GM21529 (cell line): ENCODE measurements around the gene LRFN3.
A peak's percentile ranks its signal among the peaks of the same experiment; 100 is the strongest.
"Not testable (repeated sequence)": the region's sequence is repeated elsewhere in the genome, so short reads cannot be mapped to it uniquely, and the experiment has no call there.

ENCODE experiments used
- ATAC-seq: cut with Tn5 transposase; IDR thresholded peaks from one replicate; pipeline ENCODE4 v1.9.1; 2021; ENCODE audit not compliant: unreplicated experiment

The LRFN3 gene

GRCh38 chr19:35935911-35936737, at the start of gene LRFN3:
Gene LRFN3, plus strand, starts transcription at chr19:35936374. Its CDS starts 3,052 bp downstream, at chr19:35939426.
- ATAC-seq, result no peak

GRCh38 chr19:35887197-35887596, 49.0 kb upstream of the LRFN3 start:
- no peak for ATAC-seq

- ATAC-seq, result no peak
Observed at GRCh38 chr19:35888398-35888797, 47.8 kb upstream of the LRFN3 start.

GRCh38 chr19:35889370-35890112, 46.6 kb upstream of the LRFN3 start:
- ATAC-seq, result no peak

GRCh38 chr19:35890113-35890650, 46.0 kb upstream of the LRFN3 start:
- ATAC-seq, result no peak

- ATAC-seq, result not testable (repeated sequence)
Observed at GRCh38 chr19:35891819-35892218, 44.4 kb upstream of the LRFN3 start.

GRCh38 chr19:35894342-35894741, 41.8 kb upstream of the LRFN3 start:
- ATAC-seq, result no peak

- no peak for ATAC-seq
Observed at GRCh38 chr19:35895911-35896642, 40.1 kb upstream of the LRFN3 start.

GRCh38 chr19:35896643-35897040, 39.5 kb upstream of the LRFN3 start:
- no peak for ATAC-seq

- no peak for ATAC-seq
Observed at GRCh38 chr19:35897706-35898451, 38.3 kb upstream of the LRFN3 start.

GRCh38 chr19:35898499-35898809, 37.7 kb upstream of the LRFN3 start:
- no peak for ATAC-seq

GRCh38 chr19:35899547-35900214, 36.5 kb upstream of the LRFN3 start:
- ATAC-seq, result peak; percentile 34

- ATAC-seq, result no peak
Observed at GRCh38 chr19:35901055-35901644, 35.0 kb upstream of the LRFN3 start.

GRCh38 chr19:35901854-35902661, 34.1 kb upstream of the LRFN3 start, which contains the start of gene HCST:
Gene HCST, plus strand, starts transcription at chr19:35902529. Its CDS starts 65 bp downstream, at chr19:35902594.
- no peak for ATAC-seq

- no peak for ATAC-seq
Observed at GRCh38 chr19:35902870-35903475, 33.2 kb upstream of the LRFN3 start.

- peak; percentile 46 for ATAC-seq
Observed at GRCh38 chr19:35903550-35904179, 32.5 kb upstream of the LRFN3 start.

- no peak for ATAC-seq
Observed at GRCh38 chr19:35904311-35905068, 31.7 kb upstream of the LRFN3 start.
